ENCODE measurements around the gene CFAP43.

- TF ChIP-seq CBX5 (IDR thresholded peaks at IDR 0.05; ENCODE audit: low read depth, low read length) (no peak), NANOG (IDR thresholded peaks at IDR 0.05; ENCODE audit: insufficient read depth, low read depth, low read length, poor library complexity, severe bottlenecking) (no peak), ATF2 (IDR thresholded peaks at IDR 0.05; ENCODE audit: low read length) (no peak), CHD2 (IDR thresholded peaks at IDR 0.05; ENCODE audit: low read length) (no peak), CTCF (IDR thresholded peaks at IDR 0.05; ENCODE audit: control extremely low read depth in 1 of 3, insufficient read depth in 1 of 3, low read depth in 1 of 3, low read length in 3 of 3) (no peak), POLR2A (IDR thresholded peaks at IDR 0.05; ENCODE audit: control extremely low read depth in 1 of 2, low read depth in 2 of 2, low read length in 2 of 2) (no peak), RAD21 (IDR thresholded peaks at IDR 0.05 in 1 of 2, conservative IDR thresholded peaks at IDR 0.05 in 1 of 2; ENCODE audit: low read depth in 2 of 2, low read length in 2 of 2) (no peak), ZNF274 (IDR thresholded peaks at IDR 0.05; ENCODE audit: borderline replicate concordance, extremely low read depth, low read length) (no peak)
Measured at GRCh38 chr10:104243512-104243911, 11.3 kb upstream of the CFAP43 start.

Measured in H1 (cell line).